RPMI8226 (cell line): ENCODE results near the gene COX8C.

Experiments
- DNase-seq: peaks from one replicate; pipeline ENCODE4 v3.0.0-alpha.2; 2015

COX8C gene

GRCh38 chr14:93346926-93347721 lies at the start of gene COX8C:
TSS of gene COX8C (plus strand) at chr14:93347182. CDS start at chr14:93347269, 87 bp downstream.
- DNase-seq = no peak

- DNase-seq = no peak
Observed at GRCh38 chr14:93299416-93299815, 47.6 kb upstream of the COX8C start.

GRCh38 chr14:93299866-93300265 lies 47.1 kb upstream of the COX8C start:
- no peak for DNase-seq

GRCh38 chr14:93301821-93302447 lies 45.0 kb upstream of the COX8C start:
- no peak for DNase-seq

GRCh38 chr14:93302688-93303581 lies 44.0 kb upstream of the COX8C start:
- no peak for DNase-seq

GRCh38 chr14:93303659-93304058 lies 43.3 kb upstream of the COX8C start:
- DNase-seq = no peak

GRCh38 chr14:93304771-93305170 lies 42.2 kb upstream of the COX8C start:
- DNase-seq = no peak

GRCh38 chr14:93305725-93306418 lies 41.1 kb upstream of the COX8C start:
- DNase-seq = no peak

- no peak for DNase-seq
Observed at GRCh38 chr14:93306812-93307211, 40.2 kb upstream of the COX8C start.

- DNase-seq = no peak
Observed at GRCh38 chr14:93308686-93309345, 38.2 kb upstream of the COX8C start.

- DNase-seq = no peak
Observed at GRCh38 chr14:93309427-93309966, 37.5 kb upstream of the COX8C start.

- no peak for DNase-seq
Observed at GRCh38 chr14:93311082-93311481, 35.9 kb upstream of the COX8C start.

- DNase-seq = no peak
Observed at GRCh38 chr14:93315575-93315974, 31.4 kb upstream of the COX8C start.

- no peak for DNase-seq
Observed at GRCh38 chr14:93316716-93317115, 30.3 kb upstream of the COX8C start.

- no peak for DNase-seq
Observed at GRCh38 chr14:93317210-93317874, 29.6 kb upstream of the COX8C start.

- no peak for DNase-seq
Observed at GRCh38 chr14:93317875-93318807, 28.8 kb upstream of the COX8C start.

GRCh38 chr14:93318927-93319326 lies 28.1 kb upstream of the COX8C start:
- DNase-seq = no peak

GRCh38 chr14:93319494-93319893 lies 27.5 kb upstream of the COX8C start:
- DNase-seq = no peak

- DNase-seq = no peak
Observed at GRCh38 chr14:93319958-93320357, 27.0 kb upstream of the COX8C start.

- no peak for DNase-seq
Observed at GRCh38 chr14:93320489-93320888, 26.5 kb upstream of the COX8C start.
